HG03175 (cell line): ENCODE results near the gene TXK.

ENCODE experiments used
- ATAC-seq: cut with Tn5 transposase; IDR thresholded peaks from one replicate; pipeline ENCODE4 v1.9.1; 2021; ENCODE audit warnings: mild to moderate bottlenecking, moderate library complexity; ENCODE audit not compliant: unreplicated experiment

The TXK gene

DNA sequence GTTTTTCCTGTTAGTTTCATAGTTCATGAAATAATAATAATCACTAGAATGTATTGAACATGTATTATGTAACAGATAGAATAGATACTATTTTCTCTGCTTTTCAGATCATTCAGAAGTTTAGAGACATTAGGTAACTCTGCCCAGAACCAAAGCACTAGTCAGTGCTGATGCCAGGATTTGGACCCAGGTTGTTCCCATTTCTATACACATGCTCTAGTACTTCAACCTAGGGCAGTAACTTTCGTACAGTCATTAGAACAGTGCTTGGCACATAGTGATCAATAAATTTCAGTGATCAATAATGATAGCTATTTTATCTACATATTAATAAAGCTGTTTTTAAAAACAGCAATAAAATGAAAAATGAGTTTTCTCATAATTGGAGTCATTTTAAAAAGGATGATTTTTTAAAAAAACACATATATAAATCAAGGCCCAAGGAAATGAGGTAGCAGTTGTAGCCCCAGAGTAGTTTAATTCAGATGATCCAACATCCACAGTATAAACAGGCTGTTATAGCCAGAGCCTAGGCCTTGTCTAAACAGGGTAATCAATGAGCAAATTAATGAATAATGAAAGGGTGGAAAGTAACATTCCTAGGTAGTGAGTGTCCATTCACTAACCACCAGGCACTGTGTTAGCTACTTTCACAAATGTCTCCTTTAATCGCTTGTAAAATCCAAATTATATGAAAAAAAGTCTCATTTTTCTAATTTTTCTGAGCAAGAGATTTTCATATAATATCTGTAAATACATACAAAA lies 25.6 kb downstream of the TXK start:
- no peak for ATAC-seq

DNA sequence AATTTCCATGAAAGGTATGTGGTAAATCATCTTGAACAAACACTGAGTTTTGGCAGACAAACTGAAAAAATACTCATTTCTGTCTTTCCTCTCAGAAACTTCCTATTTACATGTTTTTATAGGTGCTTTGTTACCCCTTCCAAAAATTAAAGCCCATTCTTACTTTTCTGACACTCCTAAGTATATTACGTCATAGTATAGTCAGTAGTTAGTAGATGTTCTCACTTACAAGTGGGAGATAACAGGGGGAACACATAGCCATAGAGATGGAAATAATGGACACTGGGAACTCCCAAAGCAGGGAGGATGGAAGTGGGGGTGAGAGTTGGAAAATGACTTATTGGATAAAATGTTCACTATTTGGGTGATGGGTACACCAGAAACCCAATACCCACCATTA lies 28.8 kb downstream of the TXK start:
- ATAC-seq = no peak

GRCh38 chr4:48103483-48104139 lies 30.4 kb downstream of the TXK start:
- peak; percentile 69 for ATAC-seq

GRCh38 chr4:48102303-48102702 lies 31.7 kb downstream of the TXK start:
- no peak for ATAC-seq

DNA sequence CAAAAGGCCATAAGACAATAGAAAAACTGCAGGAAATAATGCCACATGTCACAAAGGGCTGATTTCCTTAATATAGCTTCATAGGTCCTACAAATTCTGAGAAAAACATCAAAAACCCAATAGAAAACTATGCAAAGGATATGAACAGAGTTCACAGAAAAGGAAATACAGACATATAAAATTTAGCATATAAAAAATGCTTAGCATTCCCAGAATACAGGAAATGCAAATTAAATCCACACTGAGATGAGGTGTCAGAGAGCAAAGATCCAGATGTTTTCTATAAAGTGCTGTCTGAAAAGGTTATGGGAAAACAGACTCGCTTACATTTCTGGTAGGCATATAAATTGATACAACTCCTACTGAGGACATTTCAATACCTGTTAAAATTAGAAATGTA lies 33.8 kb downstream of the TXK start:
- no peak for ATAC-seq

DNA sequence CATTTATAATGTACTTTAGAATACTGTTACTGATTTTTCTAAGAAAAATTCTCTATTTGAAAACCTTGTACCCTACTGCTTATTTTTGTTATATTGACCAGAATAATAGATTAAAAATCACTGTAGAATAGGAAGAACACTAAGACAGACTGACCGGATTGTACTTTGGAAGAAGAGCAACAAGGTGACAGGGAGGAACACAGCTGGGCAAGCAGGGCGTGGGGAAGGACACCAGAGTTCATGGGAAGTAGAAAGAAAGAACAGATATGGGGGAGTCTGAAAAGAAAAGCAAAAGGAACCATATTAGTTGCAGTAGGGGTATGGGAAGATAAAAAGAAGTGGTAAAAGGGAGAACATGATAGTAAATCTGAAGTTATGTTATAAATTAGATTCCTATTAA lies 38.6 kb downstream of the TXK start:
- ATAC-seq = no peak

DNA sequence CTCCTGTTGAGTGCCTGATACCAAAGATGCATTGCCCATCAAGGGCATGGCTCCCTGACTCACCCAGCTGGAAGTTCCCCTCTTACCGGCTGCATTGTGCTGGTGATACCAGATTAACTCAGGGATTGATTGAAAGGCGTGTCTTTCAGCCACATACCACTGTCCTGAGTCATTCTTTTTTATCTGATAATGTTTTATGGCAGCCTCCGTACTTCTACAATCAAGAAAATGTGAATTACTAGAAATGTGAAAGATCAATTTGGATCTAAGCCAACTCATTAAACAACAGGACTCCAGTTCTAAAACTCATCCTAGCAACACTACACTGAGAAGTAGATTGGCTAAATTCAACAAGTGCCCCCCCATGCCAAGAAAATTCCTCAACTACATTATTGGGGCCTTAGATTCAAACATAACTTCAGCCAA lies 40.0 kb downstream of the TXK start:
- ATAC-seq = no peak

GRCh38 chr4:48090621-48091020 lies 43.4 kb downstream of the TXK start:
- ATAC-seq = no peak

DNA sequence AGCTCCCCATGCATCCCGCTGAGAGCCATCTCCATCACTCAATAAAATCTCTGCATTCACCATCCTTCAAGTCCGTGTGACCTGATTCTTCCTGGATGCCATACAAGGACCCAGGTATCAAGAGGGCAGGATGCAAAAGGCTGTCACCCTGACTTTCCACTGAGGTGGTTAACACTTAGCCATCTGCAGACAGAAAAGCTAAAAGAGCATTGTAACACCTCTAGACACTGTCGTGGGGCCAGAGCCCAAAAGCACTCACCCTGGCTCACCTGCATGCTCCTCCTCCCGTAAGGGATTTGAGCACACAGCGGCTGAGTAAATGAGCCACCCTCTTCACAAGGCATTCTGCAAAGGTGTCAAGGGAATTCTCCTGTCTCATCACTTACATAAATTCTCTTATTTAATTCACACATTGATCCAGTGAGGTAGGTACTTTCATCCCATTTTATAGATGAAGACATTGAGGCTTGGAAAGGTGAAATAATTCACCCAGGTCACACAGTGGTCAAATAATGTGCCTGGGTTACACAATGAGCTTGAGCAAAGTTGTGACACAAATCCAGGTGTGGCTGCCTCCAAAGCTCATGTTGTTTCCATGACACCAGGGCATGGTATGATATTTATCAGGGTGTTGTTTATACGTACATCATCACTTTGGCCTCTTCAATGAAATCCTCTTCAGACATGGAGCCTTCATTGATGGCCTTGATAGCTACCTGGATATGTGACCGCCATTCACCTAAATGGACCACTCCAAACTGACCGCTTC lies 48.0 kb downstream of the TXK start:
- no peak for ATAC-seq

- ATAC-seq = no peak
Measured at GRCh38 chr4:48082956-48083355, 51.1 kb downstream of the TXK start.

GRCh38 chr4:48081196-48081595 lies 52.9 kb downstream of the TXK start:
- ATAC-seq = no peak

DNA sequence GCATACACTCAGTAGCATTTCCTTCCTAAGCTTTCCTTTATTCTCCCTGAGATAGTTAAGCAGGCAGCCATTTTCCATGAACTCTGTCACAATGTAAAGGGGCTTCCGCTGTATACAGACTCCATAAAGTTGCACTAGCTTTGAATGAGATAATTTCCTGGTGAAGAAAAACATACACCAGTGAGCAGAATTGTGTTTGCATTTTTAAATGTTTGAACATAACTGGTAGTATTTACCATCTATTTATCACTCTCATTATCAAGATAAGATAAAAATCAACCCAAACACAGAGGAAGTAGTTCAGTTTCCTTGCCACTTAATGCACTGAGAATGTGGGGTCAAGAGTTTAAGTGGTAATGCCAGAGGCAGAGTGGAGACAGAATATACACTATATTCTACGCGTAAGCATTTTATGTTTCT lies 54.1 kb downstream of the TXK start:
- no peak for ATAC-seq

DNA sequence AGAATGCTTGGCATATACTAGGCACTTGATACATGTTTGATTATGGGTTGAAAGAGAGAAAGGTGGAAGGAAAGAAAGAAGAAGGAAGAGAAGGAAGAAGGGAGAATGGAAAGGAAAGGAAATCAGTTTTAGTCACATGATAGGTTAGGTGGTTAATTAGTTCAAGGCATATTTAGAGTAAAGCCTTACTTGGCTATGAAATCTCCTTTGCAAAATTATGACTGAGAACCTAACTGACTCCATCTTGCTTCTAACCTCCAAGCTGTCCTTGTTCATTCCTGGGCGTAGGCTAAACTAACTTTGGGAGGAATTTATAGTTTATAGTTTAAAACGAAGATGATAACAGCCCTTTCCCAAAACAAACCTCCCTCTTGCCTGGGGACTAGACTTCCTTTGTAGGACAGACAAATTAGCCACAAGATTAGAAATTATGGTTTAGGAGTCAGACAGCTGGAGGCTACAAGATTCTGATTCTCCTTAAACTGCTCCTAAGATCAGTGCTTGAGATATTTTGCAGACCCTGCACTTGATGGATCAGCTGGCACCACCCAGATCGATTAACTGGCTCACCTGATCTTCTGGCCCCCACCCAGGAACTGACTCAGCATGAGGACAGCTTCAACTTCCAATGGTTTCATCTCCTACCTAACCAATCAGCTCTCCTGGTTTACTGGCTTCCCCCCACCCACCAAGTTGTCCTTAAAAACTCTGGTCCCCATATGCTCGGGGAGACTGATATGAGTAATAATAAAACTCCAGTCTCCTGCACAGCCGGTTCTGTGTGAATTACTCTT lies 55.0 kb downstream of the TXK start:
- no peak for ATAC-seq

- ATAC-seq = no peak
Measured at GRCh38 chr4:48078425-48078824, 55.6 kb downstream of the TXK start.

DNA sequence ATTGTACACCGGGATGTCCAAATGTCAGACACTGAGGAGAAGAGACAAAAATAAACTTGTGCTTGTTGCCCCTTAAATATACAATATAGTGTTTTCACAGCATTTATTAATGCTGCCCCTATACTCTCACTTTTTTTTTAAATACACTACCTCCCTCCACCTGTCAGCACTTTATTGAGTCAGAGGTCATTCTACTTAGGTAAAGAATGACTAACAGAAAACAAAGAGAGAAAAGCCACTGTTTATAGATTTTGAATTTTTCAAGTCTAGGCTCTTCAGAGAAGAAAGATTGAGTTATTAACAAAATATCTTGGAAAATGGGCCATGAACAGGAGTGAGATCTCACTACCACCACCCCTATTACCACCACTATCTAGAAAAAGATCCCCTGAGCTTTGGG lies 59.4 kb downstream of the TXK start:
- no peak for ATAC-seq

GRCh38 chr4:48073567-48074103 lies 60.4 kb downstream of the TXK start:
- ATAC-seq = no peak

- no peak for ATAC-seq
Measured at GRCh38 chr4:48071191-48071590, 62.9 kb downstream of the TXK start.

DNA sequence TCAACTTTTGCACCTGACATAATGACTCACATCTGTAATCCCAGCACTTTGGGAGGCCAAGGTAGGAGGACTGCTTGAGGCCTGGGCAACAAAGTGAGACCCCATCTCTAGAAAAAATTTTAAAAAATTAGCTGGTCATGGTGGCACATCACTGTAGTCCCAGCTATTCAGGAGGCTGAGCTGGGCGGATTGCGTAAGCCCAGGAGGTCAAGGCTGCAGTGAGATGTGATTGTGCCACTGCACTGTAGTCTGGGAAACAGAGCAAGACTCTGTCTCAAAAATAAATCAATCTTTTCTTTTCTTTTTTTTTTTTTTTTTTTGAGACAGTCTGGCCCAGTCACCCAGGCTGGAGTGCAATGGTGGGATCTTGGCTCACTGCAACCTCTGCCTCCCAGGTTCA lies 65.0 kb downstream of the TXK start:
- ATAC-seq = no peak

DNA sequence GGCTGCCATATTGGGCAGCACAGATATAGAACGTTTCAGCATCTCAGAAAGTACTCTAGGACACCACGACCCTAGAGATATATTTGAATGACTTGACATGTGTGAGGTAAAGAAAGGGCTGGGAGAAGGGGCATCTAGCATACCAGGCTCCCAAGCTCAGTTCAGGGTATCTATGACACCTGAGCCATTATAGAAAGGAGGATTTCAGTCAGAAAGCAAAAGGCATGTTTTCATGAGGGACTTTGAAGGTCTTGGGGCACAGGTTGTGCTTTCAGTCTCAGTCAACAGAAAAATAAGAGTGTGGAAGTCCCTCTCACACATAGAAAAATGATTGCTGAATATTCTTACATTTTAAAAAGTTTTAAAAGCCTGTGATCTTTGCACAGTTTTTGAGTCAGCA lies 65.9 kb downstream of the TXK start:
- ATAC-seq = no peak

DNA sequence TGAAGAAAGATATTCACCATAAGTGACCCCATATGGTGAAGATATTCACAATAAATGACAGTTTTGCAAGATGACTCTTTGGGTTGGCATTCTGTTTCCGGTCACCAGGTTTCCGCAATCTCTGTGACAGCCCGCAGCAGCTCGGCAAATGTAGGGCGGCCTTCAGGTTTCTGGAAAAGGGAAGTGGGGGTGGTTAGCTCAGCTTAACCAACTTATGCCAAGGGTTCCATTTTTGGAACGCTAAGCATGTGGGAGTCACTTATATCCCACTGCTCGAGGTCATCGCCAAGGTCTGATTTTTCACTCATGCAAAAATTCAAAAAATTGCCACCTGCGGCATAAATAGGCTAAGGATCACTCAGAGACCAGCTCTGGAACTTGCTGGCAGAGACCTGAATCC lies 66.5 kb downstream of the TXK start:
- ATAC-seq = no peak

DNA sequence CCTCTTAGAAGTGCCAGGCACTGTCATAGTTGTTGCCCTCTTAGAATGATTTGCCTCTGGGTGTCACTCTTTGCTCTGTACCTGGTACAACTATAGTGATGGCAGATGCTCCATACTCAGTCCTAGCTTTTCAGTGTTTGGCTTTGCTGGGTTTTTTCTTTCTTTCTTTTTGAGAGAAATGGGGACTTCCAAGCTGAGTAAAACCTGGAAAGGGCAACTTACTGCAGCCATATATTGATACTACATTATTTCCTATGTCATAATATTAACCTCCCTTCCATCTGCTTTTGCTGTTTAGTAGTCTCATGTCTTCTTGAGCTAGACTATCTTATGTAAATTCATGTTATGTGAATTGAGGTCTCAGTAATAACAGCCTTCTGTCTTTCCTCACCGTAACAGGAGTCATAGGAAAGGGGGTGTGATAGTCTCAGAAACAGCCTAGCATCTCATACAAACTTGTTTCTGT lies 68.4 kb downstream of the TXK start:
- ATAC-seq = peak; percentile 52
